Measurements from ENCODE around the gene CRYBA1. TPM values are rescaled to one million over a fixed set of nuclear protein-coding genes. Genes with fewer than 3 reads are reported as not detected.
"Not testable (repeated sequence)": the region's sequence is repeated elsewhere in the genome, so short reads cannot be mapped to it uniquely, and the experiment has no call there.

Gene CRYBA1
- total RNA-seq, 2 experiments from 2014 or later = not detected

- POLR2A ChIA-PET = no interaction called here
- TF ChIP-seq CTCF (IDR thresholded peaks at IDR 0.05) = no peak
- Mint-ChIP-seq H3K27me3 (no peaks in the 10 kb centered on the region), H3K27ac (no peak overlapping the region), H3K4me3 (no peak overlapping the region), H3K36me3 (ENCODE audit: low read depth) (no peaks in the 10 kb centered on the region), H3K9me3 (no peaks in the 10 kb centered on the region), H3K4me1 (ENCODE audit: low read depth) (no peaks in the 10 kb centered on the region)
- ATAC-seq (ENCODE audit: poor library complexity) = no peak
- Histone ChIP-seq H3K9me3 (ENCODE audit: control insufficient read depth in 1 of 2, insufficient read depth in 1 of 2, low read length in 2 of 2) (no peaks in the 10 kb centered on the region), H3K36me3 (ENCODE audit: insufficient read depth, low read length) (no peaks in the 10 kb centered on the region), H3K4me3 (ENCODE audit: low read length) (no peak overlapping the region), H3K4me1 (ENCODE audit: insufficient read depth, low read length) (no peaks in the 10 kb centered on the region), H3K27ac (ENCODE audit: low read depth in 1 of 2, low read length in 2 of 2) (no peak overlapping the region), H3K27me3 (ENCODE audit: control insufficient read depth in 1 of 2, insufficient read depth in 2 of 2, low read length in 2 of 2) (no peaks in the 10 kb centered on the region)
- no peak for DNase-seq
- intact Hi-C loops (cut with DNase I, micrococcal nuclease) = no loop called here
- CTCF ChIA-PET = no interaction called here
These were observed 21.3 kb upstream of the CRYBA1 start for GRCh38 chr17:29225396-29225795.

- no peaks in the 10 kb centered on the region for H3K4me1 ChIP-seq (ENCODE audit: insufficient read depth, low read length)
- DNase-seq (no peak), ATAC-seq (ENCODE audit: poor library complexity) (no peak)
- no peak overlapping the region for H3K27ac ChIP-seq (ENCODE audit: low read depth in 1 of 2, low read length in 2 of 2)
- H3K4me3 Mint-ChIP-seq = no peak overlapping the region
- no peaks in the 10 kb centered on the region for H3K27me3 Mint-ChIP-seq
- H3K36me3 Mint-ChIP-seq (ENCODE audit: low read depth) = no peaks in the 10 kb centered on the region
- TF ChIP-seq CTCF (IDR thresholded peaks at IDR 0.05) = no peak
- CTCF ChIA-PET = interaction anchor here (0.6 to 1.4 kb wide), 2 partner anchors 53 to 699 kb away, joined by 3 to 4 read pairs; partner anchors contain the start of gene MYO18A
- H3K9me3 Mint-ChIP-seq = no peaks in the 10 kb centered on the region
- H3K9me3 ChIP-seq (ENCODE audit: control insufficient read depth in 1 of 2, insufficient read depth in 1 of 2, low read length in 2 of 2) = no peaks in the 10 kb centered on the region
- no peak overlapping the region for H3K4me3 ChIP-seq (ENCODE audit: low read length)
- intact Hi-C loops (cut with DNase I, micrococcal nuclease) = no loop called here
- no peaks in the 10 kb centered on the region for H3K4me1 Mint-ChIP-seq (ENCODE audit: low read depth)
- no peaks in the 10 kb centered on the region for H3K27me3 ChIP-seq (ENCODE audit: control insufficient read depth in 1 of 2, insufficient read depth in 2 of 2, low read length in 2 of 2)
- H3K27ac Mint-ChIP-seq = no peak overlapping the region
- POLR2A ChIA-PET = no interaction called here
- H3K36me3 ChIP-seq (ENCODE audit: insufficient read depth, low read length) = no peaks in the 10 kb centered on the region
These were observed 13.4 kb upstream of the CRYBA1 start for GRCh38 chr17:29233301-29233700.

GRCh38 chr17:29234972-29235371 is 11.7 kb upstream of the CRYBA1 start:
- H3K4me3 ChIP-seq (ENCODE audit: low read length); POLR2A ChIA-PET: not testable (repeated sequence)

GRCh38 chr17:29235904-29236303 is 10.8 kb upstream of the CRYBA1 start:
- intact Hi-C loops (cut with DNase I, micrococcal nuclease) = no loop called here
- Mint-ChIP-seq H3K27ac (no peak overlapping the region), H3K4me1 (ENCODE audit: low read depth) (no peaks in the 10 kb centered on the region), H3K36me3 (ENCODE audit: low read depth) (no peaks in the 10 kb centered on the region), H3K27me3 (no peaks in the 10 kb centered on the region), H3K9me3 (no peaks in the 10 kb centered on the region), H3K4me3 (no peak overlapping the region)
- no peak overlapping the region for H3K4me3 ChIP-seq (ENCODE audit: low read length)
- DNase-seq (no peak), ATAC-seq (ENCODE audit: poor library complexity) (no peak)
- H3K36me3 ChIP-seq (ENCODE audit: insufficient read depth, low read length) = no peaks in the 10 kb centered on the region
- ChIA-PET POLR2A (no interaction called here), CTCF (no interaction called here)
- H3K9me3 ChIP-seq (ENCODE audit: control insufficient read depth in 1 of 2, insufficient read depth in 1 of 2, low read length in 2 of 2) = no peaks in the 10 kb centered on the region
- TF ChIP-seq CTCF (IDR thresholded peaks at IDR 0.05) = no peak
- no peaks in the 10 kb centered on the region for H3K27me3 ChIP-seq (ENCODE audit: control insufficient read depth in 1 of 2, insufficient read depth in 2 of 2, low read length in 2 of 2)
- no peaks in the 10 kb centered on the region for H3K4me1 ChIP-seq (ENCODE audit: insufficient read depth, low read length)
- no peak overlapping the region for H3K27ac ChIP-seq (ENCODE audit: low read depth in 1 of 2, low read length in 2 of 2)

More at GRCh38 chr17:29234972-29235371, 11.7 kb upstream of the CRYBA1 start:
- ATAC-seq (ENCODE audit: poor library complexity); DNase-seq; H3K36me3 Mint-ChIP-seq (ENCODE audit: low read depth); H3K4me1 ChIP-seq (ENCODE audit: insufficient read depth, low read length); CTCF ChIA-PET; H3K4me3 Mint-ChIP-seq; H3K4me1 Mint-ChIP-seq (ENCODE audit: low read depth); H3K27me3 Mint-ChIP-seq; H3K9me3 Mint-ChIP-seq; H3K27ac ChIP-seq (ENCODE audit: low read depth in 1 of 2, low read length in 2 of 2); H3K9me3 ChIP-seq (ENCODE audit: control insufficient read depth in 1 of 2, insufficient read depth in 1 of 2, low read length in 2 of 2); H3K27ac Mint-ChIP-seq; H3K27me3 ChIP-seq (ENCODE audit: control insufficient read depth in 1 of 2, insufficient read depth in 2 of 2, low read length in 2 of 2); intact Hi-C loops (cut with DNase I, micrococcal nuclease); H3K36me3 ChIP-seq (ENCODE audit: insufficient read depth, low read length): not testable (repeated sequence)
